Stimulated activated CD8-positive, alpha-beta memory T cell treated with anti-CD3 and anti-CD28 coated beads, Interleukin-12 subunit alpha, Interleukin-12 subunit beta, amount 100 ng/mL, for 1 hour (primary cell): ENCODE results near the gene RALB.

Source experiments
- DNase-seq: peaks from one replicate; pipeline ENCODE4 v3.0.0-alpha.2; 2020; ENCODE audit warnings: low read depth

RALB gene

GRCh38 chr2:120252225-120253020 lies at the start of gene RALB:
RALB (plus strand) TSS chr2:120252852; CDS start chr2:120278665, 25,813 bp downstream.
- DNase-seq, result peak; percentile 97

- DNase-seq, result no peak
Measured at GRCh38 chr2:120203251-120204021, 49.2 kb upstream of the RALB start.

DNA sequence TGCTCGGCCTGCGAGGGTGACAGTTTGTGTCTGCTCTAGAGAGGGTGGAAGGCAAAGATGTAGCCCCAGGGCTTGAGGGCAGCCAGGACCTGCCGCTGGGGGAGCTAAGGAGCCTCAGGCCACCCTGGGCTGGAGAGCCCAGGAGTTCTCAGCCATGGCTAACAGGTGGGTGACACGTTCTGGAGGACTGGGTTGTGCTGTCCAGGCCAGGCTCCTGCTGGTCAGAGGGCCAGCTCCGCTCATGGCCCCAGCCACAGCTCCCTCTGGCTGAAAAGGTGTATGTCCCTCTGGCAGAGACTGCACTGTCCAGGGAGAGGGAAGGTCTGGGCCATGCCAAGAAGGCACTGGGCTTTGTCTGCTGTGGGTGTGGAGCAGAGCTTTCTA lies 48.6 kb upstream of the RALB start:
- DNase-seq, result no peak

DNA sequence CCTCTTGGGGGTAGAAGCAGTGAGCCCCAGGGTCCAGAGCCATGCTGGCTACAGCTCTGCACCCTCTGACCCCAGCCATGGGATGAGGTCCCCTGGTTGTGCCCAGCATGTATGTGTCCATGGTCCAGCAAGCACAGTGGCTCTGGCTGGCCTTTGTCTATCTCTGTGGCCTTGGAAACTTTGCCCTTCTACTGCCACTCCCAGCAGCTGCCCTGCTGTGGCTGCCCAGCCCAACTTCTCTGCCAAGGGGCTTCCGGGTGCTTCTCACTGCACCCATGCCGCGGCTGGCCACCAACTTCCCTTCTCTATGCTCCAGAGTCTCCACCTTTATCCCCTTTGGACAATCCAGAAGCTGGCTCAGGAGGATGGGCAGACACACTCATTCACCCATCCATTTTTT lies 48.2 kb upstream of the RALB start:
- DNase-seq, result no peak

DNA sequence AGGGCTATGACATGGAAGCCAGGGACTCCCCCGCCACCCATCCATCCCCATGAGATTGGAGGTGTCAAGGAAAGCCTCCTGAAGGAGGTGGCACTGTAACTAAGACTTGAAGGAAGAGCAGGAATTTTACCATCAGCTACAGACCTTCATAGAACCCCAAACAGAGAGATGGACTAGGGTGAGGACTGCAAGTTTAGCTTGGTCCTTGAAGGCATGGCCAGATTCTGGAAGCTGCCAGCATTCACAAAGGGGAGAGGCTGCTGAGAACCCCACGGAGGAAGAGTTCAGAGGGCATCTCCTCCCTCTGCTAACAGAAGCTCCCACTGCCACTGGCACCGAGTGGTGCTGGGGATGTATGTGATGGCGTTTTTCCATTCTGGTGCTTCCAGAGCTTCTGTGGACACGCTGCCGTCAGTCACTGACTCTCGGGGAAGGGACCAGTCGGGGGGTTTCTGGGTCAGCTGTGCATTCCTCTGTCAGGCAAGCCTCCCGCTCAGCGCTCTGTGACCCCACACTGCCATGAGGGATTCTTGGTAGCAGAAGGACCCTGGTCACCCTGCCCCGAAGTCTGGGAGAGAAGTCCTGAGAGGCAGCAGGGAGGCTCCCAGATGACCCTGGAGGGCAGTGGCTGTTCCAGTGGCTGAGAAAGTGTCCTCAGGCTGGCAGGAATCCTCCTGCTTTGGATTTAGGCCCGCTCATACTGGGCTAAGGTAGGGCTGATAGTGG lies 47.5 kb upstream of the RALB start:
- no peak for DNase-seq

DNA sequence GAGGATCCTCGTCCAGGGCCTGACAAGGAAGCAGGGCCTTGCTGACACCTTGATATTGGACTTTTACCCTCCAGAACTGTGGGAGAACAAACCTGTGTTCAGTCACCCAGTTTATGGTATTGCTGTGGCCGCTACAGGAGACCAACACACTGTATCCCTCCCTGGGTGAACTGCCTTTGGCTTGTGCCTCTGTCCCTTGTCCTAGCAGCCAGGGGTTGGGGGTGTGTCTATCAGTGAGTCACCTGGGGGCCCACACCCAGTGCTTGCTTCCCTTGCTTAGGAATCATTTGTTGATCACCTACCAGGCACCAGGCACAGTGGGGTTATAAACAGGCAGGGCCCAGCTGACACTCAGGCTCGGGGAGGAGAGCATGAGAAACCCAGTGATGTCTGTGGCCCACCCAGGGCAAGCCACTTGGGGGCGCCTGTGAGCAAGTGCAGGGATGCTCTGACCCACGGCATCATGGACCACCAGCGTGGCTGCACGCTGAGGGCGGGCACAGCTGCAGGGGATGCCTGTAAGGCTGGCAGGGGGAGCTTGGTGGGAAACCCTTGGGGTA lies 46.5 kb upstream of the RALB start:
- DNase-seq, result no peak

DNA sequence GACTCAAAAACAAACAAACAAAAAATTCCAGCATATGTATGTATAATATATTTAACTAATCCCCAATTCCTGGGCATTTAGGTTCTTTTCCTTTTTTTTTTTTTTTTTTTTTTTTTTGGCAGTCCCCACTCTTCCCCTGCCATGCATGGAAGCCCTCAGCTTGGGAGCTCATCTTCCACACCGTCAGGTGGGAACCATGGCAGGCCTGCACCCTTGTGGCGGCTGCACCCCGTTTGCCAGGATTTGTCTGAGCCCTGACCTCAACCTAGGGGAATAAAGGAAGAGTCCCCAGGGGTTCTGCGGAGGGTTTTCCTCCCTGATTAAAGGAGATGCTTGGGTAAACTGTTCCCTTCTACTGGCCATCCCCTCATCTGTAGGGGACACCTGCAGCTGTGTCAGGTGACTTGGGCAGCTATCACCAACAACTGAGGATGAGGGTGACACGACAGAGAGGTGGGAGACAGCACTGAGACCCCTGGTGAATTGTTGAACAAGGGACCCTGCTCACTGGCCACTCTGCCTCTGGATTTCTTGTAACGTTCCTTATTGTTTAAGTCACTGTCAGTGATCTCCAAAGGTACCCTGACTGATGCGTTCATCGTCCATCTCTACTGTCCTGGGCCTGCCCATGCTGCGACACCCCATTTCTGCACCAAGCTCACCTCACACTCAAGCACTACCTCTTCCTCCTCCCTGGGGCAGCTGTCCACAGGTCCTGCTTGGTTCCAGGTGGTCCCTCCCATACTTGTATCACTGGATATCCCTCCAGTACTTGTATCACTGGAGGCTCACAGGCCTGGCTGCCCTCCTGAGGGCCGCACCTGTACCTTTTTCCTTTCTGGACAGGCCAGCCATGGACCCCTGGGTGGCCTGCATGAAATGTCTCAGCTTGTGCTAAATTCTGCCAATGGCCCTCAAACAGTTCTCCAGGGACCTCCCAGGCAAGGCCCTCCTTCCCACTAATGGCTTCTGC lies 44.0 kb upstream of the RALB start:
- DNase-seq, result no peak

DNA sequence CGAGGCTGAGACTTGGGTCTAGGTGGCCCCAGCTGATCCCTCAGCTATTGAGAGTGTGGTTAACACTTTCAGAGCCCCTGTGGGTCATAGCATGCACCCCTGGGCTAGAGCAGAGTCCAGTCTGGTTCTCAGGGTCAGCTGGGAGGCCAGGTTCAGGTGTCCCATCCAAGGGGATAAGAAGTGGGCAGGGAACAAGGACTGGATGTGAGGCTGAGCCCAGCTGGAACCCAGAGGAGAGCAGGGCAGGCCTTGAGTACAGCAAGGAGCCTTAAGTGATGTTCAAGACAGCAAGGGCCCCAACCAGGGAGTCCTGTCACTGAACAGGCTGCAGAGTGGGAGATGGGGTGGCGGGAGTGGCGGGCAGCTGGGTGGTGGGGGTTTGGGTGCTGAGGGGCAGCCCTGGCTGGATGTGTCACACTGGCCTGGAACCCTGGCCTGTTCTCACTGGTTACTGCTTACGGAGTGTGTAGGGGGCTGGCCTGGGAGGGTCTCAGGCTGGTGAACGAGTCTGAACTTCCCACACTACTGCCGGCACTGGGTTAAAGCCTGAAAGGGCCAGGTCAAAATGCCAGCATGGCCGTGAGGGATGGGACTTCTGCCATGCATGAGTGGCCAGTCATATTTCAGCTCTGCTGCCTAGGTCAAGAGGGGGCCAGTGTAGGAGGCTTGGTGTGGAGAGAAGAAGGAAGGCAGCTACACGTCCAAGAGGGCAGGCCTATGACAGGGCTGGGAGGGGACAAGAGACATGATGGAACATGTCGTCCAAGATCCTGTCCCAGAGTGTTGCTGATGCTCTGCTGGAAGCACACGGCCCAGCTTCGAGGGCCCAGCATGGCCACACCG lies 43.0 kb upstream of the RALB start:
- no peak for DNase-seq

GRCh38 chr2:120210270-120210693 lies 42.4 kb upstream of the RALB start:
- no peak for DNase-seq

GRCh38 chr2:120218181-120218580 lies 34.5 kb upstream of the RALB start:
- no peak for DNase-seq

GRCh38 chr2:120219291-120219690 lies 33.4 kb upstream of the RALB start:
- DNase-seq, result no peak

GRCh38 chr2:120219766-120220165 lies 32.9 kb upstream of the RALB start:
- no peak for DNase-seq

GRCh38 chr2:120220756-120221155 lies 31.9 kb upstream of the RALB start:
- DNase-seq, result no peak

GRCh38 chr2:120221616-120222015 lies 31.0 kb upstream of the RALB start:
- no peak for DNase-seq

- no peak for DNase-seq
Measured at GRCh38 chr2:120222186-120223033, 30.2 kb upstream of the RALB start.

DNA sequence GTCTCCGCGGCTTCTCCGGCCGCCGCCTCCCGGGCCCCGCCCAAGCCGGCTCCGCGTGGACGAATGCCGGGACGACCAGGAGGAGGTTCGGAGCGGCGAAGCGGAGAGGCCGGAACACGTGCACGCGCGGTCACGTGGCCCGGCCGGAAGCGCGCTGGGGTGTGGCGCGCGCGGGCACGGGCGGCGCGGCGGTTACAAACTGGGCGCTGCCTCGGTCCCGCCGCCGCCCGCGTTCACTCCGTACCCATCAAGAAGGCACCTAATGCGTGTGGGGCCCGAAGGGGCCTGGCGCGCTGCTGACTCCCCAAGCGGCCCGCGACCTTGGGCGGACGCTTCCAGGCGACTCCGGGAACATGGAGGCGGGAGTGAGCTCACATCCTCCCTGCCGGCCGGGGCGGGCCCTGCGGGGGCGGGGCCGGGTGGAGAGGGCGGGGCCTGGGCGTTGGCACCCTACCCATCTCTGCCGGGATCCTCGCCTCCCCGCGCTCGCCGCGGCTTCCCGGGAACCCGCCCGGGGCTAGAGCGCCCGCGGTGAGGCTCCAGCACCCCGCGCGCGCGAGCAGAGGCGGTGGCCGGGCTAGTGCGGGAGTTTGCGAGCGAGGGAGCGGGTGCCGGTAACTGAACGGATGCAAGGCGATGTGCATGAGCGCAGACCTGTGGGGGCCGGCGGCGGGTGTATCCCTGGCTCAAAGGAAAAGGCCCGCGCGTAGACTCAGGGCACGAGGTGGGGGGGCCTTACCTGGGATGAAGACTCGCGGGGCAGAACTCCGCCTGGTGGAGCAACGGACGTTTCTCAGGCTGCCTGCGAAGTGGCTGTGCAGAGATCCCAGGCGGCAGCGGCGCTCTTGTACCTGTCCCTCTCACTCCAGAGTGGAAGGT lies 29.4 kb upstream of the RALB start, which contains the start of gene TMEM185B:
TMEM185B (minus strand) TSS at position 367 of the 879 bp plus-strand sequence. CDS start 424 bp downstream, outside the sequence.
- DNase-seq, result peak; percentile 80

DNA sequence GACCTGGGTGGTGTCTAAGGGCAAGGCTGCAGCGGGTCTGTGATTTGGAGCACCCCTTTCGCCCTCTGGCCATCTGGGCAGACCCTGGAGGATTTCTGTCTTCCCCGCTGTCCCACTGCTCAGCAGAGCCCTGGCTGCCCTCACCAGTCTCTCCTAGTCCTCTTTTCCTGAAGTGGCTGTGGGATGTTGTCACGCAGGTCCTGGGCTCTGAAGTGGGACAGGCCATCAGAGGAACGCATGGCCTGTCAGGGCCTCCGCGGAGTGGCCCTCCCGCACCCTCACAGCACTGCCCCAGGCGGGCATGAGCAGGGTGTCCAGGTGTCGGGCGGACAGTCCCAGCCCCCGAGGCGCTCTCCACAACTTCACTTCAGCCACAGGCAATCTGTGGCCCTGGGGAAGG lies 28.4 kb upstream of the RALB start:
- DNase-seq, result no peak
